SK-N-SH (cell line): ENCODE measurements around the gene MCF2L.

Source experiments
- EP300 ChIP-seq, 2 experiments: IDR thresholded peaks; 2 replicates each; pipeline versions ENCODE4 v1.4.0 to v1.6.1; 2012; ENCODE audit warnings: borderline replicate concordance in 1 of 2, low read depth in 1 of 2, low read length in 1 of 2
- EZH2phosphoT487 ChIP-seq: fragments of 200-600 bp; sonication (generic); IDR thresholded peaks from 2 replicates; pipeline ENCODE4 v1.6.1; 2017; ENCODE audit warnings: low read depth, mixed run types, mild to moderate bottlenecking, antibody characterized with exemption, moderate library complexity, borderline replicate concordance
- FOSL2 ChIP-seq: IDR thresholded peaks from 2 replicates; pipeline ENCODE4 v1.4.0; 2012; ENCODE audit warnings: low read depth, mild to moderate bottlenecking, moderate library complexity, borderline replicate concordance
- FOXM1 ChIP-seq: IDR thresholded peaks from 2 replicates; pipeline ENCODE4 v1.4.0; 2012; ENCODE audit warnings: low read depth, mild to moderate bottlenecking
- NFIC ChIP-seq: IDR thresholded peaks from 2 replicates; pipeline ENCODE4 v1.4.0; 2012; ENCODE audit warnings: borderline replicate concordance
- POLR2AphosphoS5 ChIP-seq: IDR thresholded peaks from 2 replicates; pipeline ENCODE4 v1.6.1; 2012; ENCODE audit warnings: low read depth, low read length
- SMC3 ChIP-seq: IDR thresholded peaks from 2 replicates; pipeline ENCODE4 v1.6.1; 2012; ENCODE audit warnings: low read depth, low read length, improper control_type of control experiment
- TEAD4 ChIP-seq: IDR thresholded peaks from 2 replicates; pipeline ENCODE4 v1.4.0; 2012; ENCODE audit warnings: mild to moderate bottlenecking, borderline replicate concordance; ENCODE audit not compliant: insufficient read depth
- YY1 ChIP-seq: IDR thresholded peaks from 2 replicates; pipeline ENCODE4 v1.4.0; 2012; ENCODE audit warnings: low read depth, mild to moderate bottlenecking
- TF ChIP-seq, protein P1 (sequence below): IDR thresholded peaks from 2 replicates; pipeline ENCODE4 v1.6.1; 2012; ENCODE audit warnings: mild to moderate bottlenecking, low read depth, low read length, moderate library complexity
- TF ChIP-seq, protein P2 (sequence below): fragments of 200-600 bp; sonication (generic); IDR thresholded peaks from 2 replicates; pipeline ENCODE4 v1.6.1; 2017; ENCODE audit warnings: antibody characterized with exemption, mild to moderate bottlenecking, moderate library complexity

DNA sequence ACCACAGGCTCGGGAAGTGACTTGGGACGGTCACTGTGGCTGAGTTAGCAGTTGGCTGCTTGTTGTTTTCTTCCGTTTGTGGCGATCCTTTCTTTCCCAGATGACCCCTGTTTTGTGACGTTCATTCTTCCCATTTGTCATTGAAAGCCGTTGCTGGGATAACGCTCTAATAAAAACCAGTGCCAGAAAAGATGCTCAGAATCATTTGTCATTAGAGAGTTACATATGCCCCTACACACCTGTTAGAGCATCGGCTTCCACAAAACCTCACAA is 39.3 kb upstream of the MCF2L start:
- no peak for TF ChIP-seq EZH2phosphoT487
- TF ChIP-seq, protein P1, sequence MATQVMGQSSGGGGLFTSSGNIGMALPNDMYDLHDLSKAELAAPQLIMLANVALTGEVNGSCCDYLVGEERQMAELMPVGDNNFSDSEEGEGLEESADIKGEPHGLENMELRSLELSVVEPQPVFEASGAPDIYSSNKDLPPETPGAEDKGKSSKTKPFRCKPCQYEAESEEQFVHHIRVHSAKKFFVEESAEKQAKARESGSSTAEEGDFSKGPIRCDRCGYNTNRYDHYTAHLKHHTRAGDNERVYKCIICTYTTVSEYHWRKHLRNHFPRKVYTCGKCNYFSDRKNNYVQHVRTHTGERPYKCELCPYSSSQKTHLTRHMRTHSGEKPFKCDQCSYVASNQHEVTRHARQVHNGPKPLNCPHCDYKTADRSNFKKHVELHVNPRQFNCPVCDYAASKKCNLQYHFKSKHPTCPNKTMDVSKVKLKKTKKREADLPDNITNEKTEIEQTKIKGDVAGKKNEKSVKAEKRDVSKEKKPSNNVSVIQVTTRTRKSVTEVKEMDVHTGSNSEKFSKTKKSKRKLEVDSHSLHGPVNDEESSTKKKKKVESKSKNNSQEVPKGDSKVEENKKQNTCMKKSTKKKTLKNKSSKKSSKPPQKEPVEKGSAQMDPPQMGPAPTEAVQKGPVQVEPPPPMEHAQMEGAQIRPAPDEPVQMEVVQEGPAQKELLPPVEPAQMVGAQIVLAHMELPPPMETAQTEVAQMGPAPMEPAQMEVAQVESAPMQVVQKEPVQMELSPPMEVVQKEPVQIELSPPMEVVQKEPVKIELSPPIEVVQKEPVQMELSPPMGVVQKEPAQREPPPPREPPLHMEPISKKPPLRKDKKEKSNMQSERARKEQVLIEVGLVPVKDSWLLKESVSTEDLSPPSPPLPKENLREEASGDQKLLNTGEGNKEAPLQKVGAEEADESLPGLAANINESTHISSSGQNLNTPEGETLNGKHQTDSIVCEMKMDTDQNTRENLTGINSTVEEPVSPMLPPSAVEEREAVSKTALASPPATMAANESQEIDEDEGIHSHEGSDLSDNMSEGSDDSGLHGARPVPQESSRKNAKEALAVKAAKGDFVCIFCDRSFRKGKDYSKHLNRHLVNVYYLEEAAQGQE = no peak
- TF ChIP-seq, protein P2, sequence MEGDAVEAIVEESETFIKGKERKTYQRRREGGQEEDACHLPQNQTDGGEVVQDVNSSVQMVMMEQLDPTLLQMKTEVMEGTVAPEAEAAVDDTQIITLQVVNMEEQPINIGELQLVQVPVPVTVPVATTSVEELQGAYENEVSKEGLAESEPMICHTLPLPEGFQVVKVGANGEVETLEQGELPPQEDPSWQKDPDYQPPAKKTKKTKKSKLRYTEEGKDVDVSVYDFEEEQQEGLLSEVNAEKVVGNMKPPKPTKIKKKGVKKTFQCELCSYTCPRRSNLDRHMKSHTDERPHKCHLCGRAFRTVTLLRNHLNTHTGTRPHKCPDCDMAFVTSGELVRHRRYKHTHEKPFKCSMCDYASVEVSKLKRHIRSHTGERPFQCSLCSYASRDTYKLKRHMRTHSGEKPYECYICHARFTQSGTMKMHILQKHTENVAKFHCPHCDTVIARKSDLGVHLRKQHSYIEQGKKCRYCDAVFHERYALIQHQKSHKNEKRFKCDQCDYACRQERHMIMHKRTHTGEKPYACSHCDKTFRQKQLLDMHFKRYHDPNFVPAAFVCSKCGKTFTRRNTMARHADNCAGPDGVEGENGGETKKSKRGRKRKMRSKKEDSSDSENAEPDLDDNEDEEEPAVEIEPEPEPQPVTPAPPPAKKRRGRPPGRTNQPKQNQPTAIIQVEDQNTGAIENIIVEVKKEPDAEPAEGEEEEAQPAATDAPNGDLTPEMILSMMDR = no peak
- no peak for TF ChIP-seq POLR2AphosphoS5
- no peak for TF ChIP-seq YY1
- no peak for TF ChIP-seq EP300 (IDR thresholded peaks at IDR 0.05; ENCODE audit: borderline replicate concordance in 1 of 2, low read depth in 1 of 2, low read length in 1 of 2)
- no peak for TF ChIP-seq TEAD4
- no peak for TF ChIP-seq SMC3
- TF ChIP-seq FOXM1 = no peak
- no peak for TF ChIP-seq FOSL2
- no peak for TF ChIP-seq NFIC
